Right cardiac atrium (tissue), 5 donors: ENCODE results near the gene CCNO. TPM values are rescaled to one million over a fixed set of nuclear protein-coding genes. Genes with fewer than 3 reads are reported as not detected.

Experiments used
- ATAC-seq, 2 donors: fragments of 200-7000 bp; cut with Tn5 transposase; one replicate each; pipeline versions ENCODE4 v1.8.0 to v1.9.1; 2020; ENCODE audit warnings: moderate library complexity in 2 of 2, mild to moderate bottlenecking in 1 of 2
- DNase-seq, 3 donors: peaks; one replicate each; pipeline ENCODE4 v3.0.0-alpha.2; 2020
- H3K27ac ChIP-seq: one replicate; pipeline ENCODE4 v1.5.1; 2013; ENCODE audit warnings: mild to moderate bottlenecking, low read length, control low read depth, moderate library complexity
- H3K27me3 ChIP-seq: one replicate; pipeline ENCODE4 v1.6.1; 2013; ENCODE audit not compliant: control insufficient read depth, insufficient read depth
- H3K4me1 ChIP-seq: one replicate; pipeline ENCODE4 v1.6.1; 2013; ENCODE audit warnings: low read length; ENCODE audit not compliant: control insufficient read depth, insufficient read depth
- H3K4me3 ChIP-seq: one replicate; pipeline ENCODE4 v1.5.1; 2013; ENCODE audit warnings: low read length, control low read depth
- H3K9me3 ChIP-seq: one replicate; pipeline ENCODE4 v1.6.1; 2013; ENCODE audit warnings: low read length; ENCODE audit not compliant: control insufficient read depth
- WGBS: extraction: QIAGEN DNeasy Blood & Tissue Kit; methylation state at CpG from one replicate; pipeline ENCODE4 v1.1.7; 2013; 5-methylcytosine and 5-hydroxymethylcytosine counted together
- intact Hi-C, 4 donors: fragments of 100-400 bp; cut with DNase I; formaldehyde crosslinking; loops; one replicate each; pipeline versions ENCODE4 v1.11.0 to v1.14.0; 2022 to 2023
- polyA plus RNA-seq: library from polyadenylated mRNA; stranded (reverse); fragments of 200-250 nt; gene quantifications from one replicate; pipeline ENCODE4 v1.2.3, GENCODE V29; 2013
- total RNA-seq, 4 donors: library from RNA; stranded (reverse); fragmentation: NEBNext Ultra II Directional; extraction: Animal tissue kit (Norgen Biotek cat#: 25700); gene quantifications; one replicate each; pipeline ENCODE4 v1.2.1, GENCODE V29; 2021
- donor health status: healthy with polysubstance abuse.
- donor health status: DM: no; HTN: yes; CAD: no.
- donor health status: DM: no; HTN: no; CAD: no.
- donor health status: DM: no; HTN: yes; CAD: no; lungs with severe emphysema.
- donor health status: DM: yes; HTN: yes; CAD: no.

Gene CCNO
- total and polyA plus RNA-seq, 5 donors: 0.11 to 0.14 TPM; not detected in 3

- Histone ChIP-seq H3K9me3 (no peaks in the 10 kb centered on the region), H3K4me1 (peaks cover 14% of the 10 kb centered on the region), H3K4me3 (peak overlapping the region; percentile 47), H3K27me3 (no peaks in the 10 kb centered on the region), H3K27ac (no peak overlapping the region)
- DNase-seq (no peak), ATAC-seq (no peak)
- WGBS: 2% methylated on average over 11 of the region's 11 CpGs
- intact Hi-C loops: loop anchor here in 1 of 4 donors (10.0 kb wide), 1 partner anchor 57 kb away; the partner anchor contains the start of gene CDC20B
Observed at GRCh38 chr5:55231919-55232270, 1.5 kb downstream of the CCNO start.

- no peak for ATAC-seq
- intact Hi-C loops: loop anchor here in 1 of 4 donors (10.0 kb wide), 1 partner anchor 56 kb away; the partner anchor contains the start of gene CDC20B
Observed at GRCh38 chr5:55231029-55231918, 2.1 kb downstream of the CCNO start.

GRCh38 chr5:55230086-55230629 is 3.2 kb downstream of the CCNO start:
- no peaks in the 10 kb centered on the region for H3K9me3 ChIP-seq
- H3K4me1 ChIP-seq: peaks cover 14% of the 10 kb centered on the region
- H3K27ac ChIP-seq: no peak overlapping the region
- H3K27me3 ChIP-seq: peaks cover 4% of the 10 kb centered on the region
- WGBS: 30% methylated on average over 8 of the region's 8 CpGs
- intact Hi-C loops: loop anchor here in 1 of 4 donors (10.0 kb wide), 1 partner anchor 55 kb away; the partner anchor contains the start of gene CDC20B
- H3K4me3 ChIP-seq: no peak overlapping the region
- no peak for ATAC-seq
- DNase-seq: no peak

More at GRCh38 chr5:55231029-55231918, 2.1 kb downstream of the CCNO start:
- no peaks in the 10 kb centered on the region for H3K9me3 ChIP-seq
- no peak overlapping the region for H3K27ac ChIP-seq
- peak in 2 of 3 donors; percentile 40 to 56 for DNase-seq
- peaks cover under 1% of the 10 kb centered on the region for H3K27me3 ChIP-seq
- 3% methylated on average over 48 of the region's 48 CpGs for WGBS
- H3K4me1 ChIP-seq: peaks cover 14% of the 10 kb centered on the region
- H3K4me3 ChIP-seq: peak overlapping the region; percentile 47

- H3K4me3 ChIP-seq: peak overlapping the region; percentile 46
- H3K4me1 ChIP-seq: peaks cover 14% of the 10 kb centered on the region
- DNase-seq (peak in 1 of 3 donors; percentile 35), ATAC-seq (no peak)
- peaks cover 14% of the 10 kb centered on the region for H3K27me3 ChIP-seq
- intact Hi-C loops: no loop called here
- 6% methylated on average over 30 of the region's 30 CpGs for WGBS
- no peaks in the 10 kb centered on the region for H3K9me3 ChIP-seq
- no peak overlapping the region for H3K27ac ChIP-seq
Observed at GRCh38 chr5:55227664-55228430, 5.6 kb downstream of the CCNO start.

GRCh38 chr5:55226934-55227663 is 6.3 kb downstream of the CCNO start, which contains the start of gene MCIDAS:
MCIDAS (minus strand) TSS chr5:55227315; CDS start chr5:55227138, 177 bp downstream.
- Histone ChIP-seq H3K27ac (no peak within 1 kb of the TSS), H3K27me3 (peaks cover 14% of the 10 kb centered on the region), H3K9me3 (no peaks in the 10 kb centered on the region), H3K4me3 (peak within 1 kb of the TSS; percentile 46), H3K4me1 (peaks cover 8% of the 10 kb centered on the region)
- peak; percentile 56 to 63 for ATAC-seq
- DNase-seq: peak; percentile 36 to 70 (median 70)
- WGBS: under 1% methylated on average over 80 of the region's 80 CpGs
- intact Hi-C loops: no loop called here

- Histone ChIP-seq H3K4me1 (peaks cover 2% of the 10 kb centered on the region), H3K27ac (no peak overlapping the region), H3K27me3 (peaks cover 14% of the 10 kb centered on the region), H3K4me3 (peak overlapping the region; percentile 46), H3K9me3 (no peaks in the 10 kb centered on the region)
- ATAC-seq (peak; percentile 62 to 67), DNase-seq (peak; percentile 24 to 62 (median 52))
- 6% methylated on average over 54 of the region's 54 CpGs for WGBS
- intact Hi-C loops: no loop called here
Observed at GRCh38 chr5:55226027-55226933, 7.1 kb downstream of the CCNO start.

GRCh38 chr5:55225346-55225745 is 8.1 kb downstream of the CCNO start:
- intact Hi-C loops: no loop called here
- no peak for ATAC-seq
- DNase-seq: no peak

GRCh38 chr5:55223812-55224240 is 9.6 kb downstream of the CCNO start:
- Histone ChIP-seq H3K9me3 (no peaks in the 10 kb centered on the region), H3K4me3 (peak overlapping the region; percentile 6), H3K27ac (no peak overlapping the region), H3K27me3 (peaks cover 14% of the 10 kb centered on the region), H3K4me1 (no peaks in the 10 kb centered on the region)
- intact Hi-C loops: no loop called here
- DNase-seq (no peak), ATAC-seq (no peak)
- 57% methylated on average over 7 of the region's 7 CpGs for WGBS

More at GRCh38 chr5:55225346-55225745, 8.1 kb downstream of the CCNO start:
- Histone ChIP-seq H3K27me3 (peaks cover 14% of the 10 kb centered on the region), H3K4me1 (no peaks in the 10 kb centered on the region), H3K4me3 (no peak overlapping the region), H3K9me3 (no peaks in the 10 kb centered on the region), H3K27ac (no peak overlapping the region)

- peak overlapping the region; percentile 6 for H3K4me3 ChIP-seq
- peaks cover 14% of the 10 kb centered on the region for H3K27me3 ChIP-seq
- peak in 1 of 3 donors; percentile 54 for DNase-seq
- intact Hi-C loops: no loop called here
- no peaks in the 10 kb centered on the region for H3K4me1 ChIP-seq
- no peaks in the 10 kb centered on the region for H3K9me3 ChIP-seq
- no peak overlapping the region for H3K27ac ChIP-seq
- no peak for ATAC-seq
- 10% methylated on average over 61 of the region's 61 CpGs for WGBS
Observed at GRCh38 chr5:55222985-55223811, 10.2 kb downstream of the CCNO start.
